Loucy (cell line): Measurements from ENCODE around the gene CAMK1D.

Experiments
- H2AFZ ChIP-seq: fragments of 200-600 bp; sonication (generic); 2 replicates; pipeline ENCODE4 v1.6.0; 2016; ENCODE audit warnings: antibody characterized with exemption, mild to moderate bottlenecking, low read length, moderate library complexity
- H3F3A ChIP-seq: fragments of 200-600 bp; 2 replicates; pipeline ENCODE4 v1.6.0; 2016; ENCODE audit warnings: antibody characterized with exemption, low read depth, mild to moderate bottlenecking
- H3K27me3 ChIP-seq: fragments of 200-600 bp; sonication (generic); 2 replicates; pipeline ENCODE4 v1.6.1; 2014; ENCODE audit warnings: low read length, mild to moderate bottlenecking; ENCODE audit not compliant: insufficient read depth, poor library complexity, severe bottlenecking
- H3K36me3 ChIP-seq: fragments of 200-600 bp; sonication (generic); 2 replicates; pipeline ENCODE4 v1.6.1; 2016; ENCODE audit warnings: low read length; ENCODE audit not compliant: insufficient read depth
- H3K4me1 ChIP-seq: fragments of 200-600 bp; sonication (generic); 2 replicates; pipeline ENCODE4 v1.5.1; 2014; ENCODE audit warnings: low read length, mild to moderate bottlenecking; ENCODE audit not compliant: insufficient read depth, poor library complexity, severe bottlenecking
- H3K4me2 ChIP-seq: fragments of 200-600 bp; sonication (generic); 2 replicates; pipeline ENCODE4 v1.6.0; 2014; ENCODE audit warnings: antibody characterized with exemption, low read length, low read depth, mild to moderate bottlenecking; ENCODE audit not compliant: poor library complexity, severe bottlenecking
- H3K4me3 ChIP-seq: fragments of 200-600 bp; sonication (generic); 2 replicates; pipeline ENCODE4 v1.5.1; 2014; ENCODE audit warnings: low read length, mild to moderate bottlenecking, mixed read lengths; ENCODE audit not compliant: poor library complexity, severe bottlenecking
- H3K79me2 ChIP-seq: fragments of 200-600 bp; sonication (generic); 2 replicates; pipeline ENCODE4 v1.6.1; 2014; ENCODE audit warnings: low read length; ENCODE audit not compliant: insufficient read depth
- H3K9ac ChIP-seq: fragments of 200-600 bp; sonication (generic); 2 replicates; pipeline ENCODE4 v1.6.0; 2014; ENCODE audit warnings: mild to moderate bottlenecking, low read depth, low read length, moderate library complexity; ENCODE audit not compliant: poor library complexity, severe bottlenecking
- H3K9me2 ChIP-seq: fragments of 200-600 bp; sonication (generic); replicated peaks from 2 replicates; pipeline ENCODE4 v1.6.1; 2016; ENCODE audit warnings: low read depth, low read length, mixed read lengths
- H3K9me3 ChIP-seq: fragments of 200-600 bp; sonication (generic); 2 replicates; pipeline ENCODE4 v1.6.1; 2014; ENCODE audit warnings: mild to moderate bottlenecking, antibody characterized with exemption, low read length, low read depth; ENCODE audit not compliant: insufficient read depth
- H4K20me1 ChIP-seq: fragments of 200-600 bp; sonication (generic); 2 replicates; pipeline ENCODE4 v1.6.0; 2014; ENCODE audit warnings: antibody characterized with exemption, low read length, mild to moderate bottlenecking; ENCODE audit not compliant: insufficient read depth, poor library complexity, severe bottlenecking
- CTCF ChIP-seq: fragments of 200-600 bp; sonication (generic); conservative IDR thresholded peaks from 2 replicates; pipeline ENCODE4 v1.5.1; 2014; ENCODE audit warnings: mild to moderate bottlenecking, antibody characterized with exemption, low read length
- EZH2phosphoT487 ChIP-seq: fragments of 200-600 bp; IDR thresholded peaks from 2 replicates; pipeline ENCODE4 v1.6.1; 2018; ENCODE audit warnings: antibody characterized with exemption, mild to moderate bottlenecking, moderate library complexity, borderline replicate concordance

The CAMK1D gene

GRCh38 chr10:12727832-12728215, 378.5 kb downstream of the CAMK1D start:
- no peak for TF ChIP-seq EZH2phosphoT487

GRCh38 chr10:12728494-12728893, 379.1 kb downstream of the CAMK1D start:
- Histone ChIP-seq H3K9me2 (no peaks in the 10 kb centered on the region), H3K79me2 (no peaks in the 10 kb centered on the region), H3K36me3 (no peaks in the 10 kb centered on the region), H3K9me3 (no peaks in the 10 kb centered on the region), H2AFZ (no peak overlapping the region), H3F3A (no peaks in the 10 kb centered on the region), H3K4me2 (no peak overlapping the region), H3K4me3 (no peak overlapping the region), H3K9ac (no peak overlapping the region), H3K4me1 (peaks cover 4% of the 10 kb centered on the region), H4K20me1 (no peaks in the 10 kb centered on the region), H3K27me3 (no peaks in the 10 kb centered on the region)
- TF ChIP-seq CTCF, result no peak
- no peak for TF ChIP-seq EZH2phosphoT487

More at GRCh38 chr10:12727832-12728215, 378.5 kb downstream of the CAMK1D start:
- Histone ChIP-seq H3K9ac (no peak overlapping the region), H4K20me1 (no peaks in the 10 kb centered on the region), H3F3A (no peaks in the 10 kb centered on the region), H3K79me2 (no peaks in the 10 kb centered on the region), H3K9me2 (no peaks in the 10 kb centered on the region), H3K4me2 (no peak overlapping the region), H3K4me3 (no peak overlapping the region), H3K27me3 (no peaks in the 10 kb centered on the region), H3K9me3 (no peaks in the 10 kb centered on the region), H3K36me3 (no peaks in the 10 kb centered on the region), H2AFZ (no peak overlapping the region), H3K4me1 (peaks cover 4% of the 10 kb centered on the region)

GRCh38 chr10:12729885-12730284, 380.5 kb downstream of the CAMK1D start:
- TF ChIP-seq CTCF, result peak; percentile 76
- no peak for TF ChIP-seq EZH2phosphoT487
- Histone ChIP-seq H2AFZ (no peak overlapping the region), H3K79me2 (no peaks in the 10 kb centered on the region), H3K9me2 (no peaks in the 10 kb centered on the region), H3K27me3 (no peaks in the 10 kb centered on the region), H3K36me3 (no peaks in the 10 kb centered on the region), H3K4me2 (no peak overlapping the region), H3K9ac (no peak overlapping the region), H4K20me1 (no peaks in the 10 kb centered on the region), H3K4me1 (peaks cover 4% of the 10 kb centered on the region), H3K4me3 (no peak overlapping the region), H3F3A (no peaks in the 10 kb centered on the region), H3K9me3 (no peaks in the 10 kb centered on the region)

GRCh38 chr10:12730809-12731519, 381.6 kb downstream of the CAMK1D start:
- H3K9me3 ChIP-seq, result no peaks in the 10 kb centered on the region
- H4K20me1 ChIP-seq, result no peaks in the 10 kb centered on the region
- H3K9ac ChIP-seq, result no peak overlapping the region
- no peak for TF ChIP-seq EZH2phosphoT487
- no peak for TF ChIP-seq CTCF
- no peaks in the 10 kb centered on the region for H3F3A ChIP-seq
- no peak overlapping the region for H2AFZ ChIP-seq
- H3K36me3 ChIP-seq, result no peaks in the 10 kb centered on the region
- H3K27me3 ChIP-seq, result no peaks in the 10 kb centered on the region
- H3K79me2 ChIP-seq, result no peaks in the 10 kb centered on the region
- no peak overlapping the region for H3K4me3 ChIP-seq
- no peaks in the 10 kb centered on the region for H3K9me2 ChIP-seq
- peaks cover 4% of the 10 kb centered on the region for H3K4me1 ChIP-seq
- no peak overlapping the region for H3K4me2 ChIP-seq
